ENCODE measurements around the gene MAN1A1. TPM values are rescaled to one million over a fixed set of nuclear protein-coding genes. Genes with fewer than 3 reads are reported as not detected.

MAN1A1 gene
- total RNA-seq, 1 experiment from 2014 or later: 19.0 TPM

GRCh38 chr6:119256392-119256791, 93.2 kb downstream of the MAN1A1 start:
- no peak for DNase-seq
- Histone ChIP-seq H3K36me3 (ENCODE audit: low read depth, low read length) (no peaks in the 10 kb centered on the region), H3K9me2 (replicated peaks; ENCODE audit: low read length) (no peaks in the 10 kb centered on the region), H3K9me3 (ENCODE audit: low read length) (no peaks in the 10 kb centered on the region), H4K20me1 (ENCODE audit: low read length) (no peaks in the 10 kb centered on the region), H3K4me3 (ENCODE audit: low read length) (no peak overlapping the region), H3K4me2 (ENCODE audit: low read length) (no peak overlapping the region), H3K79me2 (ENCODE audit: low read length) (no peaks in the 10 kb centered on the region), H3F3A (ENCODE audit: low read length, unreplicated experiment) (peaks cover 3% of the 10 kb centered on the region), H3K4me1 (ENCODE audit: insufficient read depth, low read length) (peaks cover 25% of the 10 kb centered on the region), H3K27me3 (ENCODE audit: low read length) (no peaks in the 10 kb centered on the region), H2AFZ (ENCODE audit: low read length) (no peak overlapping the region), H3K9ac (ENCODE audit: low read length) (no peak overlapping the region), H3K27ac (ENCODE audit: low read length) (no peak overlapping the region)
- ChIA-PET POLR2A (ENCODE audit: unreplicated experiment) (no interaction called here), CTCF (interaction anchor here (0.6 kb wide), 1 partner anchor 57 kb away, joined by 4 read pairs; no protein-coding TSS in a partner anchor)
- no TSS peak for BruUV-seq (replicated peaks)
- no peak for TF ChIP-seq EZH2 (IDR thresholded peaks at IDR 0.05; ENCODE audit: low read length, unreplicated experiment)
- TF ChIP-seq, protein P1, sequence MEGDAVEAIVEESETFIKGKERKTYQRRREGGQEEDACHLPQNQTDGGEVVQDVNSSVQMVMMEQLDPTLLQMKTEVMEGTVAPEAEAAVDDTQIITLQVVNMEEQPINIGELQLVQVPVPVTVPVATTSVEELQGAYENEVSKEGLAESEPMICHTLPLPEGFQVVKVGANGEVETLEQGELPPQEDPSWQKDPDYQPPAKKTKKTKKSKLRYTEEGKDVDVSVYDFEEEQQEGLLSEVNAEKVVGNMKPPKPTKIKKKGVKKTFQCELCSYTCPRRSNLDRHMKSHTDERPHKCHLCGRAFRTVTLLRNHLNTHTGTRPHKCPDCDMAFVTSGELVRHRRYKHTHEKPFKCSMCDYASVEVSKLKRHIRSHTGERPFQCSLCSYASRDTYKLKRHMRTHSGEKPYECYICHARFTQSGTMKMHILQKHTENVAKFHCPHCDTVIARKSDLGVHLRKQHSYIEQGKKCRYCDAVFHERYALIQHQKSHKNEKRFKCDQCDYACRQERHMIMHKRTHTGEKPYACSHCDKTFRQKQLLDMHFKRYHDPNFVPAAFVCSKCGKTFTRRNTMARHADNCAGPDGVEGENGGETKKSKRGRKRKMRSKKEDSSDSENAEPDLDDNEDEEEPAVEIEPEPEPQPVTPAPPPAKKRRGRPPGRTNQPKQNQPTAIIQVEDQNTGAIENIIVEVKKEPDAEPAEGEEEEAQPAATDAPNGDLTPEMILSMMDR (conservative IDR thresholded peaks at IDR 0.05; ENCODE audit: low read depth, low read length): no peak
- TF ChIP-seq EZH2phosphoT487 (IDR thresholded peaks at IDR 0.05; ENCODE audit: borderline replicate concordance, low read length): no peak
- no peak for ATAC-seq
- intact Hi-C loops (cut with micrococcal nuclease): no loop called here

DNA sequence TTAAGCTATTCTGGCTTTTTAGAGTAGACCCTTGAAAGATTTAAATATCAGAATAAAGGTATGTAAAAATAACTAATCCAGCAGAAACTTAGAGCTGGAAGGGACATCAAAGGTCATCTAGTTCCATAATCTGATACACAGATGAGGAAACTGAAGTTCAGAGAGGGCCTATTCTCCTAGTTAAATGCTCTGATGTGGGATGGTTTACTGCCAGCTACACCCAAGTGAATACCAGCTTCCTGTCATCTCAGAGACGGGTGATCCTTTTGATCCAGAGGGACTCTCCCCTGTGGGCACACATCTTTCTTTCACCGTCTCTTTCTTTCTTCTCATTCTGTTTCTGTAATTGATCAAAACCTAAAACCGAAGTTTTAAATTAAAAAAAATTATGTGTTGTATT, 94.1 kb downstream of the MAN1A1 start:
- no TSS peak for BruUV-seq (replicated peaks)

GRCh38 chr6:119250036-119250435, 99.5 kb downstream of the MAN1A1 start:
- Histone ChIP-seq H3K27me3 (ENCODE audit: low read length) (no peaks in the 10 kb centered on the region), H3F3A (ENCODE audit: low read length, unreplicated experiment) (no peaks in the 10 kb centered on the region), H3K4me1 (ENCODE audit: insufficient read depth, low read length) (no peaks in the 10 kb centered on the region), H3K4me3 (ENCODE audit: low read length) (no peak overlapping the region), H3K9ac (ENCODE audit: low read length) (no peak overlapping the region), H3K36me3 (ENCODE audit: low read depth, low read length) (no peaks in the 10 kb centered on the region), H3K9me3 (ENCODE audit: low read length) (no peaks in the 10 kb centered on the region), H3K4me2 (ENCODE audit: low read length) (no peak overlapping the region), H4K20me1 (ENCODE audit: low read length) (no peaks in the 10 kb centered on the region), H3K79me2 (ENCODE audit: low read length) (no peaks in the 10 kb centered on the region), H3K27ac (ENCODE audit: low read length) (no peak overlapping the region), H2AFZ (ENCODE audit: low read length) (no peak overlapping the region), H3K9me2 (replicated peaks; ENCODE audit: low read length) (no peaks in the 10 kb centered on the region)
- no TSS peak for BruUV-seq (replicated peaks)
- ATAC-seq (no peak), DNase-seq (no peak)
- intact Hi-C loops (cut with micrococcal nuclease): no loop called here
- POLR2A ChIA-PET (ENCODE audit: unreplicated experiment): no interaction called here
- TF ChIP-seq EZH2phosphoT487 (IDR thresholded peaks at IDR 0.05; ENCODE audit: borderline replicate concordance, low read length): no peak
- TF ChIP-seq, protein P1 (conservative IDR thresholded peaks at IDR 0.05; ENCODE audit: low read depth, low read length): no peak
- no peak for TF ChIP-seq EZH2 (IDR thresholded peaks at IDR 0.05; ENCODE audit: low read length, unreplicated experiment)
- CTCF ChIA-PET: no interaction called here

More for the DNA sequence above, 94.1 kb downstream of the MAN1A1 start:
- no peaks in the 10 kb centered on the region for H3K9me2 ChIP-seq (replicated peaks; ENCODE audit: low read length)
- H4K20me1 ChIP-seq (ENCODE audit: low read length): no peaks in the 10 kb centered on the region
- no peaks in the 10 kb centered on the region for H3K36me3 ChIP-seq (ENCODE audit: low read depth, low read length)
- H3K79me2 ChIP-seq (ENCODE audit: low read length): no peaks in the 10 kb centered on the region
- CTCF ChIA-PET: interaction anchor here (0.6 kb wide), 1 partner anchor 58 kb away, joined by 4 read pairs; no protein-coding TSS in a partner anchor
- ATAC-seq (no peak), DNase-seq (no peak)
- no peak overlapping the region for H3K9ac ChIP-seq (ENCODE audit: low read length)
- H3K4me2 ChIP-seq (ENCODE audit: low read length): no peak overlapping the region
- TF ChIP-seq, protein P1 (conservative IDR thresholded peaks at IDR 0.05; ENCODE audit: low read depth, low read length): no peak
- TF ChIP-seq EZH2phosphoT487 (IDR thresholded peaks at IDR 0.05; ENCODE audit: borderline replicate concordance, low read length) (no peak), EZH2 (IDR thresholded peaks at IDR 0.05; ENCODE audit: low read length, unreplicated experiment) (no peak)
- H3K4me1 ChIP-seq (ENCODE audit: insufficient read depth, low read length): peaks cover 17% of the 10 kb centered on the region
- no peak overlapping the region for H3K4me3 ChIP-seq (ENCODE audit: low read length)
- H3F3A ChIP-seq (ENCODE audit: low read length, unreplicated experiment): peaks cover 3% of the 10 kb centered on the region
- H3K27me3 ChIP-seq (ENCODE audit: low read length): no peaks in the 10 kb centered on the region
- no peak overlapping the region for H3K27ac ChIP-seq (ENCODE audit: low read length)
- no peaks in the 10 kb centered on the region for H3K9me3 ChIP-seq (ENCODE audit: low read length)
- intact Hi-C loops (cut with micrococcal nuclease): no loop called here
- no peak overlapping the region for H2AFZ ChIP-seq (ENCODE audit: low read length)
- POLR2A ChIA-PET (ENCODE audit: unreplicated experiment): no interaction called here

Data from PC-3 (cell line).